IMR-90 (cell line): Measurements from ENCODE around the gene APCDD1L. TPM values are rescaled to one million over a fixed set of nuclear protein-coding genes. Genes with fewer than 3 reads are reported as not detected.
A peak's percentile ranks its signal among the peaks of the same experiment; 100 is the strongest.

Experiments
- ATAC-seq: fragments of 200-7000 bp; cut with Tn5 transposase; 2 replicates; pipeline ENCODE4 v1.9.1; 2020; ENCODE audit warnings: low read depth, mild to moderate bottlenecking, moderate library complexity
- BruUV-seq: library from RNA; stranded (reverse); fragments of 400-500 nt; replicated peaks from 2 replicates; lab custom pipeline; 2021; lab: Mats Ljungman, UMichigan
- CTCF ChIA-PET: fragments of 300-600 bp; formaldehyde crosslinking; extraction: SDS; loops from one replicate; lab custom pipeline; 2021; ENCODE audit warnings: antibody characterized with exemption; lab: Yijun Ruan, JAX
- POLR2A ChIA-PET: fragments of 300-600 bp; sonication (Branson Sonifier 250); formaldehyde crosslinking; loops from one replicate; lab custom pipeline; 2022; ENCODE audit warnings: antibody characterized with exemption; ENCODE audit not compliant: unreplicated experiment; lab: Charles Lee
- DNase-seq: peaks from one replicate; pipeline ENCODE4 v3.0.0; 2013
- H2AFZ ChIP-seq: replicated peaks from 2 replicates; pipeline ENCODE3; 2013; ENCODE audit warnings: low read length, mild to moderate bottlenecking; ENCODE audit not compliant: poor library complexity
- H2AK5ac ChIP-seq: 2 replicates; pipeline ENCODE4 v1.6.1; 2013; ENCODE audit warnings: low read depth, low read length, inconsistent platforms
- H2AK9ac ChIP-seq: replicated peaks from 2 replicates; pipeline ENCODE3; 2013; ENCODE audit warnings: mild to moderate bottlenecking, low read depth, low read length, moderate library complexity; ENCODE audit not compliant: poor library complexity
- H2BK120ac ChIP-seq: 2 replicates; pipeline ENCODE4 v1.6.1; 2013; ENCODE audit warnings: low read depth, low read length, inconsistent platforms
- H2BK15ac ChIP-seq: 3 replicates; pipeline ENCODE4 v1.6.1; 2013; ENCODE audit warnings: low read depth, low read length, inconsistent platforms
- H2BK20ac ChIP-seq: 2 replicates; pipeline ENCODE4 v1.6.1; 2013; ENCODE audit warnings: low read depth, mild to moderate bottlenecking, inconsistent platforms, low read length, moderate library complexity
- H2BK5ac ChIP-seq: 2 replicates; pipeline ENCODE4 v1.6.1; 2013; ENCODE audit warnings: mild to moderate bottlenecking, low read depth, low read length, inconsistent platforms; ENCODE audit not compliant: poor library complexity, severe bottlenecking
- H3K14ac ChIP-seq: replicated peaks from 2 replicates; pipeline ENCODE4 v1.6.1; 2013; ENCODE audit warnings: low read depth, low read length, inconsistent platforms
- H3K18ac ChIP-seq: 2 replicates; pipeline ENCODE4 v1.6.1; 2013; ENCODE audit warnings: low read depth, low read length, control low read depth
- H3K23ac ChIP-seq: 2 replicates; pipeline ENCODE4 v1.6.1; 2013; ENCODE audit warnings: low read depth, low read length, inconsistent platforms
- H3K27ac ChIP-seq: 2 replicates; pipeline ENCODE4 v1.5.1; 2013; ENCODE audit warnings: mild to moderate bottlenecking, control low read depth, low read length; ENCODE audit not compliant: insufficient read depth
- H3K27me3 ChIP-seq: 2 replicates; pipeline ENCODE4 v1.6.1; 2013; ENCODE audit warnings: low read length; ENCODE audit not compliant: control insufficient read depth, insufficient read depth
- H3K36me3 ChIP-seq: 2 replicates; pipeline ENCODE4 v1.6.1; 2013; ENCODE audit warnings: low read length, mixed read lengths; ENCODE audit not compliant: control insufficient read depth, insufficient read depth
- H3K4ac ChIP-seq: 2 replicates; pipeline ENCODE4 v1.6.1; 2013; ENCODE audit warnings: low read depth, low read length, inconsistent platforms
- H3K4me1 ChIP-seq: 2 replicates; pipeline ENCODE4 v1.6.1; 2013; ENCODE audit warnings: low read length, mixed read lengths; ENCODE audit not compliant: control insufficient read depth, insufficient read depth
- H3K4me2 ChIP-seq: 2 replicates; pipeline ENCODE4 v1.6.1; 2013; ENCODE audit warnings: low read depth, mild to moderate bottlenecking, control low read depth, low read length, moderate library complexity
- H3K4me3 ChIP-seq: 2 replicates; pipeline ENCODE4 v1.5.1; 2013; ENCODE audit warnings: low read depth, mild to moderate bottlenecking, control low read depth, low read length, moderate library complexity; ENCODE audit not compliant: insufficient read depth
- H3K56ac ChIP-seq: 2 replicates; pipeline ENCODE4 v1.6.1; 2013; ENCODE audit warnings: low read length, inconsistent platforms; ENCODE audit not compliant: insufficient read depth; ENCODE audit errors: extremely low read depth
- H3K79me1 ChIP-seq, 2 experiments: 2 replicates each; pipeline ENCODE4 v1.6.1; 2013; ENCODE audit warnings: low read length in 2 of 2, inconsistent platforms in 1 of 2, low read depth in 1 of 2
- H3K9ac ChIP-seq: 2 replicates; pipeline ENCODE4 v1.6.1; 2013; ENCODE audit warnings: low read depth, low read length, control low read depth
- H3K9me1 ChIP-seq: 2 replicates; pipeline ENCODE4 v1.6.1; 2013; ENCODE audit warnings: low read length, inconsistent platforms; ENCODE audit not compliant: insufficient read depth
- H3K9me3 ChIP-seq: 2 replicates; pipeline ENCODE4 v1.6.1; 2013; ENCODE audit warnings: low read length; ENCODE audit not compliant: control insufficient read depth, insufficient read depth
- H4K20me1 ChIP-seq: 2 replicates; pipeline ENCODE4 v1.6.1; 2013; ENCODE audit warnings: low read length, inconsistent platforms; ENCODE audit not compliant: insufficient read depth
- H4K5ac ChIP-seq: 2 replicates; pipeline ENCODE4 v1.6.1; 2013; ENCODE audit warnings: mild to moderate bottlenecking, low read depth, low read length, control low read depth
- H4K8ac ChIP-seq, 2 experiments: 2 replicates each; pipeline ENCODE4 v1.6.1; 2013; ENCODE audit warnings: low read depth in 2 of 2, low read length in 2 of 2, control low read depth in 1 of 2, inconsistent platforms in 1 of 2
- H4K91ac ChIP-seq: 2 replicates; pipeline ENCODE4 v1.6.1; 2013; ENCODE audit warnings: low read depth, low read length, inconsistent platforms; ENCODE audit not compliant: insufficient read depth
- BHLHE40 ChIP-seq: fragments of 150-350 bp; IDR thresholded peaks from 2 replicates; pipeline ENCODE4 v1.6.1; 2016; ENCODE audit warnings: mild to moderate bottlenecking, low read depth, low read length
- CEBPB ChIP-seq: IDR thresholded peaks from 2 replicates; pipeline ENCODE4 v1.6.1; 2012; ENCODE audit warnings: low read depth, low read length, improper control_type of control experiment
- CHD1 ChIP-seq: IDR thresholded peaks from 2 replicates; pipeline ENCODE4 v1.6.1; 2012; ENCODE audit warnings: low read depth, low read length, improper control_type of control experiment
- FOS ChIP-seq: fragments of 150-350 bp; IDR thresholded peaks from 2 replicates; pipeline ENCODE4 v1.6.1; 2016; ENCODE audit warnings: low read depth, low read length
- MAFK ChIP-seq: IDR thresholded peaks from 2 replicates; pipeline ENCODE4 v1.6.1; 2012; ENCODE audit warnings: low read depth, low read length, improper control_type of control experiment
- MAZ ChIP-seq: IDR thresholded peaks from 2 replicates; pipeline ENCODE4 v1.6.1; 2012; ENCODE audit warnings: low read depth, mild to moderate bottlenecking, low read length, improper control_type of control experiment, moderate library complexity, borderline replicate concordance
- NFE2L2 ChIP-seq: fragments of 150-350 bp; IDR thresholded peaks from 2 replicates; pipeline ENCODE4 v1.6.1; 2016; ENCODE audit warnings: low read depth, mild to moderate bottlenecking, low read length
- POLR2A ChIP-seq: IDR thresholded peaks from 2 replicates; pipeline ENCODE4 v1.6.1; 2012; ENCODE audit warnings: mild to moderate bottlenecking, low read depth, low read length
- RAD21 ChIP-seq: IDR thresholded peaks from 2 replicates; pipeline ENCODE4 v1.6.1; 2012; ENCODE audit warnings: low read length, improper control_type of control experiment
- RCOR1 ChIP-seq: IDR thresholded peaks from 2 replicates; pipeline ENCODE4 v1.6.1; 2012; ENCODE audit warnings: mild to moderate bottlenecking, low read length, improper control_type of control experiment; ENCODE audit not compliant: insufficient replicate concordance
- RFX5 ChIP-seq: IDR thresholded peaks from 2 replicates; pipeline ENCODE4 v1.8.0; 2012; ENCODE audit warnings: low read depth, mild to moderate bottlenecking, low read length, moderate library complexity
- SMC3 ChIP-seq: fragments of 150-350 bp; IDR thresholded peaks from 2 replicates; pipeline ENCODE4 v1.6.1; 2016; ENCODE audit warnings: low read depth, mild to moderate bottlenecking, antibody characterized with exemption, low read length, moderate library complexity
- WGBS, 2 experiments: methylation state at CpG; one replicate each; pipeline versions ENCODE4 v1.1.5 to v1.1.7; 2013; ENCODE audit warnings: missing lambda C conversion rate in 2 of 2; ENCODE audit not compliant: insufficient read length in 1 of 2; ENCODE audit errors: extremely low coverage in 2 of 2; 5-methylcytosine and 5-hydroxymethylcytosine counted together
- dilution Hi-C: fragments of 300-500 bp; cut with HindIII; formaldehyde crosslinking; loops from one replicate; pipeline ENCODE4 v1.14.3; 2018; ENCODE audit warnings: low sequenced_read_pairs; ENCODE audit not compliant: unreplicated experiment
- in situ Hi-C: fragments of 300-500 bp; cut with MboI; formaldehyde crosslinking; loops from 3 replicates; pipeline ENCODE4 v1.14.3; 2019; ENCODE audit warnings: low sequenced_read_pairs, inconsistent platforms, mixed read lengths
- intact Hi-C: fragments of 100-400 bp; cut with micrococcal nuclease; formaldehyde crosslinking; loops from 2 replicates; pipeline ENCODE4 v1.10.0; 2022
- polyA plus RNA-seq, 3 experiments: library from polyadenylated mRNA; depleted of rRNA; stranded (reverse); fragments of >200 nt; gene quantifications; 2 replicates each; pipeline ENCODE4 v1.2.3, GENCODE V29; 2012; ENCODE audit warnings: low replicate concordance in 1 of 3
- total RNA-seq: library from RNA; depleted of rRNA; stranded (reverse); fragments of >200 nt; gene quantifications from 2 replicates; pipeline ENCODE4 v1.2.3, GENCODE V29; 2012
- TF ChIP-seq, protein P1 (sequence below): fragments of 150-350 bp; IDR thresholded peaks from 2 replicates; pipeline ENCODE4 v1.6.1; 2016; ENCODE audit warnings: low read depth, mild to moderate bottlenecking, low read length, moderate library complexity, borderline replicate concordance
- TF ChIP-seq, protein P2 (sequence below): conservative IDR thresholded peaks from 2 replicates; pipeline ENCODE4 v1.5.1; 2012; ENCODE audit warnings: mild to moderate bottlenecking, low read depth, low read length, improper control_type of control experiment
- TF ChIP-seq, protein P3 (sequence below): fragments of 150-350 bp; IDR thresholded peaks from 2 replicates; pipeline ENCODE4 v1.6.1; 2017; ENCODE audit warnings: mild to moderate bottlenecking, antibody characterized with exemption, low read length, low read depth

The APCDD1L gene
- total and polyA plus RNA-seq, 2 of the 4 experiments (the other 2 are of a cell fraction): 2.5 to 18.3 TPM

DNA sequence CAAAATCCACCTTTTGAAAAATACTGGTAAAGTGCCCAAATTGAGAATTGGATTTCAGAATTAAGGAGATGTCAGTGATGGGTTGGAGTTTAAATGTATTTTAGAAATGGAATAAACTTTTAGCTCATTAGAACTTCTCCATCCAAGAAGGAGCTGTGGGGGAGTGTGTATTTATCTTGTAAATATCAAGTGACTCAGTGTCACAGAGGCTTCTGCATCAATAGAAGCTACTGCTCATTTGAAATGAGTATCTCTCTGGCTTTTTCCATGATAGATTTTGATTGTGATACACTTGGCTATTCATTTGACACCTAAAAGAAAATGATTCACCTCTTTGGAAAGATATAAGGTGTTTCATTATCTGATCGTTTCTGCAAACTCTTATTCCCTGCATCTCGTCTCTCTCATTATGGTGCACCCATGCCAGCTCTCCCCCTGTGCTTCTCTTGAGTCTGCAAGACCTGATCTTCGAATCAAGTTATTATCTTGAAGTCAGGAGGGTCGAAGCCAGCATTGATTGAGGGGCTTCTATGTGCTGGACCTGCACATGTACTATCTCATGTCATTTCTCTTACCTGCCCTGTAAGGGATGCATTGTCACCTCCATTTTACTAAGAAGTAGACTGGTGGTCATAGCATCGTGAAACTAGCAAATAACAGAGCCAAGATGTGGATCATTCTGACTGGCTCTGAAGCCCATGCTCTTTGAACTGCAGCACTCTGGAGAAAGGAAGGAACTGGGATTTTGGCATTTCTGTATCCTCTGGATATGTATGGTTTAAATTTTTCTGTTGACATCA, 96.0 kb downstream of the APCDD1L start:
- Histone ChIP-seq H4K91ac (no peak overlapping the region), H3K4ac (no peak overlapping the region), H2BK5ac (no peak overlapping the region), H2AFZ (no peak overlapping the region), H3K23ac (no peak overlapping the region), H4K8ac (no peak overlapping the region), H2BK20ac (no peak overlapping the region), H3K56ac (no peak overlapping the region), H4K20me1 (peaks cover 41% of the 10 kb centered on the region), H3K9me3 (no peaks in the 10 kb centered on the region), H3K36me3 (peaks cover 8% of the 10 kb centered on the region), H4K5ac (no peak overlapping the region), H3K4me1 (peaks cover 6% of the 10 kb centered on the region), H3K27me3 (no peaks in the 10 kb centered on the region), H2AK9ac (peak overlapping the region; percentile 12), H2AK5ac (no peak overlapping the region), H3K18ac (no peak overlapping the region), H2BK120ac (no peak overlapping the region), H3K4me3 (no peak overlapping the region), H3K27ac (no peak overlapping the region), H3K14ac (no peak overlapping the region), H3K79me1 (peaks cover 38 to 63% of the 10 kb centered on the region in 2 experiments), H3K4me2 (no peak overlapping the region), H2BK15ac (no peak overlapping the region), H3K9me1 (peaks cover 24% of the 10 kb centered on the region), H3K9ac (no peak overlapping the region)
- intact Hi-C loops (no loop called here), in situ Hi-C loops (no loop called here), dilution Hi-C loops (no loop called here)
- no peak for DNase-seq
- POLR2A ChIA-PET: no interaction called here
- WGBS, 2 experiments: 100% methylated on average over 2 of the region's 5 CpGs; no CpG with 5 or more reads in 1 of the 2 experiments
- CTCF ChIA-PET: interaction anchor here (1.1 kb wide), 1 partner anchor 24 kb away, joined by 4 read pairs; no protein-coding TSS in a partner anchor
- BruUV-seq: no TSS peak
- ATAC-seq: peak; percentile 53; the same call in 1 of the 2 replicates
- no peak for TF ChIP-seq FOS
- no peak for TF ChIP-seq MAFK
- no peak for TF ChIP-seq CEBPB
- TF ChIP-seq RFX5: no peak
- TF ChIP-seq RCOR1: no peak
- TF ChIP-seq RAD21: no peak
- no peak for TF ChIP-seq SMC3
- TF ChIP-seq, protein P1, sequence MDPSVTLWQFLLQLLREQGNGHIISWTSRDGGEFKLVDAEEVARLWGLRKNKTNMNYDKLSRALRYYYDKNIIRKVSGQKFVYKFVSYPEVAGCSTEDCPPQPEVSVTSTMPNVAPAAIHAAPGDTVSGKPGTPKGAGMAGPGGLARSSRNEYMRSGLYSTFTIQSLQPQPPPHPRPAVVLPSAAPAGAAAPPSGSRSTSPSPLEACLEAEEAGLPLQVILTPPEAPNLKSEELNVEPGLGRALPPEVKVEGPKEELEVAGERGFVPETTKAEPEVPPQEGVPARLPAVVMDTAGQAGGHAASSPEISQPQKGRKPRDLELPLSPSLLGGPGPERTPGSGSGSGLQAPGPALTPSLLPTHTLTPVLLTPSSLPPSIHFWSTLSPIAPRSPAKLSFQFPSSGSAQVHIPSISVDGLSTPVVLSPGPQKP: no peak
- no peak for TF ChIP-seq POLR2A
- TF ChIP-seq, protein P2, sequence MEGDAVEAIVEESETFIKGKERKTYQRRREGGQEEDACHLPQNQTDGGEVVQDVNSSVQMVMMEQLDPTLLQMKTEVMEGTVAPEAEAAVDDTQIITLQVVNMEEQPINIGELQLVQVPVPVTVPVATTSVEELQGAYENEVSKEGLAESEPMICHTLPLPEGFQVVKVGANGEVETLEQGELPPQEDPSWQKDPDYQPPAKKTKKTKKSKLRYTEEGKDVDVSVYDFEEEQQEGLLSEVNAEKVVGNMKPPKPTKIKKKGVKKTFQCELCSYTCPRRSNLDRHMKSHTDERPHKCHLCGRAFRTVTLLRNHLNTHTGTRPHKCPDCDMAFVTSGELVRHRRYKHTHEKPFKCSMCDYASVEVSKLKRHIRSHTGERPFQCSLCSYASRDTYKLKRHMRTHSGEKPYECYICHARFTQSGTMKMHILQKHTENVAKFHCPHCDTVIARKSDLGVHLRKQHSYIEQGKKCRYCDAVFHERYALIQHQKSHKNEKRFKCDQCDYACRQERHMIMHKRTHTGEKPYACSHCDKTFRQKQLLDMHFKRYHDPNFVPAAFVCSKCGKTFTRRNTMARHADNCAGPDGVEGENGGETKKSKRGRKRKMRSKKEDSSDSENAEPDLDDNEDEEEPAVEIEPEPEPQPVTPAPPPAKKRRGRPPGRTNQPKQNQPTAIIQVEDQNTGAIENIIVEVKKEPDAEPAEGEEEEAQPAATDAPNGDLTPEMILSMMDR: no peak
- TF ChIP-seq BHLHE40: no peak
- TF ChIP-seq, protein P3, sequence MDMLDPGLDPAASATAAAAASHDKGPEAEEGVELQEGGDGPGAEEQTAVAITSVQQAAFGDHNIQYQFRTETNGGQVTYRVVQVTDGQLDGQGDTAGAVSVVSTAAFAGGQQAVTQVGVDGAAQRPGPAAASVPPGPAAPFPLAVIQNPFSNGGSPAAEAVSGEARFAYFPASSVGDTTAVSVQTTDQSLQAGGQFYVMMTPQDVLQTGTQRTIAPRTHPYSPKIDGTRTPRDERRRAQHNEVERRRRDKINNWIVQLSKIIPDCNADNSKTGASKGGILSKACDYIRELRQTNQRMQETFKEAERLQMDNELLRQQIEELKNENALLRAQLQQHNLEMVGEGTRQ: no peak
- no peak for TF ChIP-seq CHD1
- no peak for TF ChIP-seq NFE2L2
- no peak for TF ChIP-seq MAZ
